Liver (tissue), 3 donors: ENCODE data around the gene GNG7.

Experiments
- ATF3 ChIP-seq: IDR thresholded peaks from 2 replicates; pipeline ENCODE4 v1.6.1; 2016; ENCODE audit warnings: antibody characterized with exemption
- CTCF ChIP-seq: fragments of 150-350 bp; IDR thresholded peaks from 2 replicates; pipeline ENCODE4 v1.5.1; 2017; ENCODE audit warnings: improper control_type of control experiment, low read depth, low read length; ENCODE audit not compliant: missing input control
- EGR1 ChIP-seq, 2 donors: IDR thresholded peaks; 2 replicates each; pipeline ENCODE4 v1.6.1; 2016 to 2018; ENCODE audit warnings: antibody characterized with exemption in 2 of 2, low read depth in 2 of 2
- MAX ChIP-seq: IDR thresholded peaks from 2 replicates; pipeline ENCODE4 v1.6.1; 2016; ENCODE audit warnings: antibody characterized with exemption
- RAD21 ChIP-seq, 2 donors: IDR thresholded peaks; 2 replicates each; pipeline ENCODE4 v1.6.1; 2016; ENCODE audit warnings: antibody characterized with exemption in 2 of 2, mild to moderate bottlenecking in 2 of 2
- REST ChIP-seq: IDR thresholded peaks from 2 replicates; pipeline ENCODE4 v1.6.1; 2016; ENCODE audit warnings: antibody characterized with exemption, mild to moderate bottlenecking
- RXRA ChIP-seq, 2 donors: IDR thresholded peaks; 2 replicates each; pipeline ENCODE4 v1.6.1; 2017 to 2018; ENCODE audit warnings: antibody characterized with exemption in 2 of 2, mild to moderate bottlenecking in 1 of 2
- SP1 ChIP-seq: IDR thresholded peaks from 2 replicates; pipeline ENCODE4 v1.6.1; 2018; ENCODE audit warnings: antibody characterized with exemption, mild to moderate bottlenecking
- TAF1 ChIP-seq: conservative IDR thresholded peaks from 2 replicates; pipeline ENCODE4 v1.6.1; 2016; ENCODE audit warnings: antibody characterized with exemption, mild to moderate bottlenecking
- YY1 ChIP-seq: IDR thresholded peaks from 2 replicates; pipeline ENCODE4 v1.6.1; 2016; ENCODE audit warnings: antibody characterized with exemption, mild to moderate bottlenecking
- ZBTB33 ChIP-seq: IDR thresholded peaks from 2 replicates; pipeline ENCODE4 v1.6.1; 2016; ENCODE audit warnings: antibody characterized with exemption
- donor health status: healthy.
- donor health status: healthy.

- TF ChIP-seq CTCF (no peak), REST (no peak), RAD21 (IDR thresholded peaks at IDR 0.05) (no peak), SP1 (no peak), ZBTB33 (no peak), MAX (no peak), RXRA (IDR thresholded peaks at IDR 0.05) (no peak), TAF1 (no peak), ATF3 (no peak), YY1 (peak; percentile 22), EGR1 (IDR thresholded peaks at IDR 0.05; ENCODE audit: low read depth in 2 of 2) (no peak)
These were observed 23.1 kb downstream of the GNG7 start for GRCh38 chr19:2679439-2679838.
